ENCODE measurements around the gene TSPAN19.

DNA sequence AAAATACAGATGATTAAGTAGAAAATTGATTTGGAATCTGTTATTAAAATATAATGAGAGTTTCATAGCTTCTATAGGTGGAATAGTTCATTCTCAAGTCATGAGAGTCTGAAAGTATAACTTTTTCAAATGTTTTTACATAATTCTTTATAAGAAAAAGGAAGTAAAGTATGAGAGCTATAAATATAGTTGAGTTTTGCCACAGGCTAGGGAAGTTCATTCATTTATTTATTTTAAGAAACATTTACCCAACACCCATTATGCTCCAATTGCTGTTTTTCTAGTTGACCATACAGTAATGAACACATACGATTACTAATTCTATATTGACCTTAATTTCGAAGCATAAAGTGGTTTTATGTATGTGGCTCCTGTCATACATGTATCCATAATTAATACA, 24.8 kb upstream of the TSPAN19 start:
- TF ChIP-seq CTCF (optimal IDR thresholded peaks at IDR 0.05 in 1 of 3, IDR thresholded peaks at IDR 0.05 in 1 of 3, conservative IDR thresholded peaks at IDR 0.05 in 1 of 3; ENCODE audit: extremely low read depth in 1 of 3, insufficient read depth in 2 of 3, low read length in 3 of 3) = no peak
- TF ChIP-seq EZH2 (IDR thresholded peaks at IDR 0.05; ENCODE audit: low read length) = no peak

Measured in keratinocyte (primary cell).